Upper lobe of left lung (tissue), 4 donors: ENCODE data around the gene DIAPH2.

ENCODE experiments used
- EP300 ChIP-seq, 4 donors: sonication (generic); formaldehyde crosslinking; IDR thresholded peaks; one replicate each; pipeline ENCODE4 v1.5.1; 2017; ENCODE audit warnings: antibody characterized with exemption in 4 of 4, control low read depth in 2 of 4
- POLR2A ChIP-seq, 4 donors: fragments of 450-650 bp; IDR thresholded peaks; one replicate each; pipeline ENCODE4 v1.5.1; 2016 to 2017; ENCODE audit warnings: antibody characterized with exemption in 4 of 4, mild to moderate bottlenecking in 2 of 4
- POLR2AphosphoS5 ChIP-seq, 2 donors: sonication (generic); formaldehyde crosslinking; IDR thresholded peaks; one replicate each; pipeline ENCODE4 v1.5.1; 2017; ENCODE audit warnings: antibody characterized with exemption in 2 of 2
- TF ChIP-seq, protein P1 (sequence below), 6 experiments: fragments of 450-650 bp in 4 of 6; fragments of 200-600 bp in 2 of 6; sonication (generic) in 2 of 6; IDR thresholded peaks; one replicate each; pipeline ENCODE4 v1.5.1; 2016 to 2019; ENCODE audit warnings: antibody characterized with exemption in 6 of 6

DNA sequence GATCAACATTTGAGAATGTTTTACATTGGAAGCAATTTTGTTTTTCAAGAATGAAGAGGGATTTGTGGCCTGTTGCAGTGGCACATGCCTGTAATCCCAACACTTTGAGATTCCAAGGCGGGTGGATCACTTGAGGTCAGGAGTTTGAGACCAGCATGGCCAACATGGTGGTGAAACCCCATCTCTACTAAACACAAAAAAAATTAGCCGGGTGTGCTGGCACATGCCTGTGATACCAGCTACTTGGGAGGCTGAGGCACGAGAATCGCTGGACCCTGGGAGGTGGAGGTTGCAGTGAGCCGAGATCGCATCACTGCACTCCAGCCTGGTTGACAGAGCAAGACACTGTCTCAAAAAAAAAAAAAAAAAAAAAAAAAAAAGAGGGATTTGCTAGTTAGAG, 326.9 kb downstream of the DIAPH2 start:
- TF ChIP-seq, protein P1, sequence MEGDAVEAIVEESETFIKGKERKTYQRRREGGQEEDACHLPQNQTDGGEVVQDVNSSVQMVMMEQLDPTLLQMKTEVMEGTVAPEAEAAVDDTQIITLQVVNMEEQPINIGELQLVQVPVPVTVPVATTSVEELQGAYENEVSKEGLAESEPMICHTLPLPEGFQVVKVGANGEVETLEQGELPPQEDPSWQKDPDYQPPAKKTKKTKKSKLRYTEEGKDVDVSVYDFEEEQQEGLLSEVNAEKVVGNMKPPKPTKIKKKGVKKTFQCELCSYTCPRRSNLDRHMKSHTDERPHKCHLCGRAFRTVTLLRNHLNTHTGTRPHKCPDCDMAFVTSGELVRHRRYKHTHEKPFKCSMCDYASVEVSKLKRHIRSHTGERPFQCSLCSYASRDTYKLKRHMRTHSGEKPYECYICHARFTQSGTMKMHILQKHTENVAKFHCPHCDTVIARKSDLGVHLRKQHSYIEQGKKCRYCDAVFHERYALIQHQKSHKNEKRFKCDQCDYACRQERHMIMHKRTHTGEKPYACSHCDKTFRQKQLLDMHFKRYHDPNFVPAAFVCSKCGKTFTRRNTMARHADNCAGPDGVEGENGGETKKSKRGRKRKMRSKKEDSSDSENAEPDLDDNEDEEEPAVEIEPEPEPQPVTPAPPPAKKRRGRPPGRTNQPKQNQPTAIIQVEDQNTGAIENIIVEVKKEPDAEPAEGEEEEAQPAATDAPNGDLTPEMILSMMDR (IDR thresholded peaks at IDR 0.05): no peak
- TF ChIP-seq POLR2A (IDR thresholded peaks at IDR 0.05) (no peak), EP300 (IDR thresholded peaks at IDR 0.05) (no peak), POLR2AphosphoS5 (IDR thresholded peaks at IDR 0.05) (no peak)
